Measurements from ENCODE around the gene BTN3A1. TPM values are rescaled to one million over a fixed set of nuclear protein-coding genes. Genes with fewer than 3 reads are reported as not detected.
A peak's percentile ranks its signal among the peaks of the same experiment; 100 is the strongest.

BTN3A1 gene
- total and polyA plus RNA-seq, 10 of the 15 experiments (the other 5 are each of a cell fraction or from before 2014, with no cell fraction given): 5.6 to 60.1 (median 16.1) TPM

DNA sequence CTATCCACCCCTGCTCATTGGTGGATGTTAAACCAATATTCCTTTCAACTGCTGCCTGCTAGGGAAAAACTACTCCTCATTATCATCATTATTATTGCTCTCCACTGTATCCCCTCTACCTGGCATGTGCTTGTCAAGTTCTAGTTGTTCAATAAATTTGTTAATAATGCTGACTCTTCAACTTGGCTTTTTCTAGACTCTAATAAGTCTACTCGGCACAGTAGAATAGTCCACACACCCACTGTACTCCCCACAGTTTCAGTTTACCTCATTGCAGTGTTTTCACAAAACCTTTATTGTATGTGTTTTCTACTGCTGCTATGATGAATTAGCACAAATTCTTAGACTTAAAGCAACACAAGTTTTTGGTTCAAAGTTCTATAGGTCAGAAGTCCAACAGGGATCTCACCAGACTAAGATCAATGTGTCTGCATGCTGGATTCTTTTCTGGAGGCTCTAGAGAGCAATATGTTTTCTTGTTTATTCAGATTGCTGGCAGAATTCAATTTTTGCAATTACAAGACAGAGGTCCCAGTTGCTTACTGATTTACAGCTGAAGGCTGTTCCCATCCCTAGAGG lies 13.1 kb downstream of the BTN3A1 start:
- POLR2A ChIA-PET: interaction anchor here (0.7 kb wide), 1 partner anchor 32 kb away, joined by 4 read pairs; the partner anchor contains the start of gene BTN2A2

More for the DNA sequence above, 13.1 kb downstream of the BTN3A1 start:
- no peaks in the 10 kb centered on the region for H4K20me1 ChIP-seq (ENCODE audit: control insufficient read depth, insufficient read depth)
- H3K27ac ChIP-seq (ENCODE audit: control insufficient read depth, insufficient read depth): no peak overlapping the region
- BruUV-seq (replicated peaks): no TSS peak
- peaks cover 0 to 7% of the 10 kb centered on the region in 2 experiments; a peak in 1 of 4 replicates for H3K36me3 ChIP-seq (ENCODE audit: control insufficient read depth in 2 of 2, insufficient read depth in 2 of 2, low read length in 1 of 2)
- CTCF ChIA-PET: interaction anchor here (0.6 kb wide), 1 partner anchor 88 kb away, joined by 3 read pairs; no protein-coding TSS in a partner anchor
- in situ Hi-C loops (cut with MboI): no loop called here
- no peaks in the 10 kb centered on the region for H3K27me3 ChIP-seq (replicated peaks in 1 of 2; ENCODE audit: control insufficient read depth in 2 of 2, insufficient read depth in 2 of 2, low read length in 1 of 2)
- no peak overlapping the region for H3K4me2 ChIP-seq (ENCODE audit: control insufficient read depth, insufficient read depth)
- TF ChIP-seq, protein P1, sequence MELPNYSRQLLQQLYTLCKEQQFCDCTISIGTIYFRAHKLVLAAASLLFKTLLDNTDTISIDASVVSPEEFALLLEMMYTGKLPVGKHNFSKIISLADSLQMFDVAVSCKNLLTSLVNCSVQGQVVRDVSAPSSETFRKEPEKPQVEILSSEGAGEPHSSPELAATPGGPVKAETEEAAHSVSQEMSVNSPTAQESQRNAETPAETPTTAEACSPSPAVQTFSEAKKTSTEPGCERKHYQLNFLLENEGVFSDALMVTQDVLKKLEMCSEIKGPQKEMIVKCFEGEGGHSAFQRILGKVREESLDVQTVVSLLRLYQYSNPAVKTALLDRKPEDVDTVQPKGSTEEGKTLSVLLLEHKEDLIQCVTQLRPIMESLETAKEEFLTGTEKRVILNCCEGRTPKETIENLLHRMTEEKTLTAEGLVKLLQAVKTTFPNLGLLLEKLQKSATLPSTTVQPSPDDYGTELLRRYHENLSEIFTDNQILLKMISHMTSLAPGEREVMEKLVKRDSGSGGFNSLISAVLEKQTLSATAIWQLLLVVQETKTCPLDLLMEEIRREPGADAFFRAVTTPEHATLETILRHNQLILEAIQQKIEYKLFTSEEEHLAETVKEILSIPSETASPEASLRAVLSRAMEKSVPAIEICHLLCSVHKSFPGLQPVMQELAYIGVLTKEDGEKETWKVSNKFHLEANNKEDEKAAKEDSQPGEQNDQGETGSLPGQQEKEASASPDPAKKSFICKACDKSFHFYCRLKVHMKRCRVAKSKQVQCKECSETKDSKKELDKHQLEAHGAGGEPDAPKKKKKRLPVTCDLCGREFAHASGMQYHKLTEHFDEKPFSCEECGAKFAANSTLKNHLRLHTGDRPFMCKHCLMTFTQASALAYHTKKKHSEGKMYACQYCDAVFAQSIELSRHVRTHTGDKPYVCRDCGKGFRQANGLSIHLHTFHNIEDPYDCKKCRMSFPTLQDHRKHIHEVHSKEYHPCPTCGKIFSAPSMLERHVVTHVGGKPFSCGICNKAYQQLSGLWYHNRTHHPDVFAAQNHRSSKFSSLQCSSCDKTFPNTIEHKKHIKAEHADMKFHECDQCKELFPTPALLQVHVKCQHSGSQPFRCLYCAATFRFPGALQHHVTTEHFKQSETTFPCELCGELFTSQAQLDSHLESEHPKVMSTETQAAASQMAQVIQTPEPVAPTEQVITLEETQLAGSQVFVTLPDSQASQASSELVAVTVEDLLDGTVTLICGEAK (IDR thresholded peaks at IDR 0.05; ENCODE audit: borderline replicate concordance): no peak
- TF ChIP-seq MYB (IDR thresholded peaks at IDR 0.05; ENCODE audit: borderline replicate concordance, low read depth, low read length) (no peak), RB1 (IDR thresholded peaks at IDR 0.05; ENCODE audit: borderline replicate concordance) (no peak), STAT3 (IDR thresholded peaks at IDR 0.05; ENCODE audit: low read depth, low read length) (no peak), MTA3 (IDR thresholded peaks at IDR 0.05; ENCODE audit: borderline replicate concordance, low read length) (no peak), PAX5 (IDR thresholded peaks at IDR 0.05; ENCODE audit: borderline replicate concordance, low read depth, low read length) (no peak), CHD1 (IDR thresholded peaks at IDR 0.05; ENCODE audit: low read depth, low read length) (no peak), JUNB (IDR thresholded peaks at IDR 0.05) (no peak), SRF (IDR thresholded peaks at IDR 0.05; ENCODE audit: low read depth in 2 of 2, low read length in 2 of 2) (no peak)
- TF ChIP-seq, protein P2, sequence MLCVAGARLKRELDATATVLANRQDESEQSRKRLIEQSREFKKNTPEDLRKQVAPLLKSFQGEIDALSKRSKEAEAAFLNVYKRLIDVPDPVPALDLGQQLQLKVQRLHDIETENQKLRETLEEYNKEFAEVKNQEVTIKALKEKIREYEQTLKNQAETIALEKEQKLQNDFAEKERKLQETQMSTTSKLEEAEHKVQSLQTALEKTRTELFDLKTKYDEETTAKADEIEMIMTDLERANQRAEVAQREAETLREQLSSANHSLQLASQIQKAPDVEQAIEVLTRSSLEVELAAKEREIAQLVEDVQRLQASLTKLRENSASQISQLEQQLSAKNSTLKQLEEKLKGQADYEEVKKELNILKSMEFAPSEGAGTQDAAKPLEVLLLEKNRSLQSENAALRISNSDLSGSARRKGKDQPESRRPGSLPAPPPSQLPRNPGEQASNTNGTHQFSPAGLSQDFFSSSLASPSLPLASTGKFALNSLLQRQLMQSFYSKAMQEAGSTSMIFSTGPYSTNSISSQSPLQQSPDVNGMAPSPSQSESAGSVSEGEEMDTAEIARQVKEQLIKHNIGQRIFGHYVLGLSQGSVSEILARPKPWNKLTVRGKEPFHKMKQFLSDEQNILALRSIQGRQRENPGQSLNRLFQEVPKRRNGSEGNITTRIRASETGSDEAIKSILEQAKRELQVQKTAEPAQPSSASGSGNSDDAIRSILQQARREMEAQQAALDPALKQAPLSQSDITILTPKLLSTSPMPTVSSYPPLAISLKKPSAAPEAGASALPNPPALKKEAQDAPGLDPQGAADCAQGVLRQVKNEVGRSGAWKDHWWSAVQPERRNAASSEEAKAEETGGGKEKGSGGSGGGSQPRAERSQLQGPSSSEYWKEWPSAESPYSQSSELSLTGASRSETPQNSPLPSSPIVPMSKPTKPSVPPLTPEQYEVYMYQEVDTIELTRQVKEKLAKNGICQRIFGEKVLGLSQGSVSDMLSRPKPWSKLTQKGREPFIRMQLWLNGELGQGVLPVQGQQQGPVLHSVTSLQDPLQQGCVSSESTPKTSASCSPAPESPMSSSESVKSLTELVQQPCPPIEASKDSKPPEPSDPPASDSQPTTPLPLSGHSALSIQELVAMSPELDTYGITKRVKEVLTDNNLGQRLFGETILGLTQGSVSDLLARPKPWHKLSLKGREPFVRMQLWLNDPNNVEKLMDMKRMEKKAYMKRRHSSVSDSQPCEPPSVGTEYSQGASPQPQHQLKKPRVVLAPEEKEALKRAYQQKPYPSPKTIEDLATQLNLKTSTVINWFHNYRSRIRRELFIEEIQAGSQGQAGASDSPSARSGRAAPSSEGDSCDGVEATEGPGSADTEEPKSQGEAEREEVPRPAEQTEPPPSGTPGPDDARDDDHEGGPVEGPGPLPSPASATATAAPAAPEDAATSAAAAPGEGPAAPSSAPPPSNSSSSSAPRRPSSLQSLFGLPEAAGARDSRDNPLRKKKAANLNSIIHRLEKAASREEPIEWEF (IDR thresholded peaks at IDR 0.05; ENCODE audit: insufficient replicate concordance, low read depth, low read length): no peak
- H3K4me1 ChIP-seq (ENCODE audit: control insufficient read depth, insufficient read depth, low read length): peaks cover 4% of the 10 kb centered on the region
- ATAC-seq (peak; percentile 63), FAIRE-seq (no peak), DNase-seq (ENCODE audit: low read depth, low spot score) (no peak)
- intact Hi-C loops (cut with micrococcal nuclease; ENCODE audit: unreplicated experiment): no loop called here
- RAD21 ChIA-PET (ENCODE audit: unreplicated experiment): no interaction called here
- H3K9me3 ChIP-seq (replicated peaks; ENCODE audit: control insufficient read depth, insufficient read depth, low read length): peaks cover 14% of the 10 kb centered on the region; the same call in 2 of the 3 replicates
- SMC1A ChIA-PET (ENCODE audit: uncharacterized antibody, unreplicated experiment): interaction anchor here (1.0 to 1.3 kb wide), 3 partner anchors 10 to 61 kb away, joined by 3 read pairs; no protein-coding TSS in a partner anchor
- H3K4me3 ChIP-seq: no peak overlapping the region
- H3K79me2 ChIP-seq (ENCODE audit: control insufficient read depth, insufficient read depth, low read length): no peaks in the 10 kb centered on the region
- H3K9ac ChIP-seq (ENCODE audit: control insufficient read depth, insufficient read depth, low read length): no peak overlapping the region
- 52% methylated on average over 1 of the region's 1 CpG for WGBS (ENCODE audit: insufficient coverage, insufficient replicate concordance, low lambda C conversion rate, missing lambda C conversion rate)
- H2AFZ ChIP-seq (ENCODE audit: control insufficient read depth, low read depth, low read length): no peak overlapping the region
